ENCODE measurements around the gene COG8. TPM values are rescaled to one million over a fixed set of nuclear protein-coding genes. Genes with fewer than 3 reads are reported as not detected.

Gene COG8
- total and polyA plus RNA-seq, 2 donors (not counting 3 experiments of a cell fraction or from before 2014, with no cell fraction given), result 29.0 to 31.6 TPM

GRCh38 chr16:69378760-69379159 is 39.4 kb upstream of the COG8 start:
- H3K9ac ChIP-seq (replicated peaks; ENCODE audit: extremely low read depth, insufficient read depth, low read length), result peak overlapping the region; percentile 33
- no peak for TF ChIP-seq POLR2AphosphoS5 (IDR thresholded peaks at IDR 0.05; ENCODE audit: insufficient read depth, low read depth, low read length)
- TF ChIP-seq, protein P1, sequence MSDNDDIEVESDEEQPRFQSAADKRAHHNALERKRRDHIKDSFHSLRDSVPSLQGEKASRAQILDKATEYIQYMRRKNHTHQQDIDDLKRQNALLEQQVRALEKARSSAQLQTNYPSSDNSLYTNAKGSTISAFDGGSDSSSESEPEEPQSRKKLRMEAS (IDR thresholded peaks at IDR 0.05; ENCODE audit: insufficient read depth, insufficient read length), result no peak
- TF ChIP-seq FOS (IDR thresholded peaks at IDR 0.05; ENCODE audit: borderline replicate concordance, insufficient read depth, low read length), result peak; percentile 73
- no peak for TF ChIP-seq POLR2A (IDR thresholded peaks at IDR 0.05; ENCODE audit: low read depth, low read length)
- no peak for TF ChIP-seq CTCF (IDR thresholded peaks at IDR 0.05; ENCODE audit: extremely low read depth in 1 of 2, insufficient read depth in 1 of 2, low read depth in 1 of 2, low read length in 2 of 2)
- TF ChIP-seq JUN (IDR thresholded peaks at IDR 0.05; ENCODE audit: borderline replicate concordance, insufficient read depth, insufficient read length, low read depth), result peak; percentile 48
- peak; percentile 61 for TF ChIP-seq GATA2 (IDR thresholded peaks at IDR 0.05; ENCODE audit: insufficient read depth, insufficient read length, low read depth, low read length)
- TF ChIP-seq MYC (IDR thresholded peaks at IDR 0.05; ENCODE audit: low read depth, low read length), result no peak
- no peak for TF ChIP-seq EZH2 (IDR thresholded peaks at IDR 0.05; ENCODE audit: borderline replicate concordance, low read depth, low read length, severe bottlenecking)
- no peaks in the 10 kb centered on the region for H3K27me3 ChIP-seq (ENCODE audit: control insufficient read depth in 2 of 2, insufficient read depth in 2 of 2, low read length in 2 of 2)
- H2AFZ ChIP-seq (ENCODE audit: low read depth, low read length), result no peak overlapping the region
- peak; percentile 79 for DNase-seq (ENCODE audit: low read depth, low spot score)
- ChIA-PET POLR2A (interaction anchor here (0.6 to 0.8 kb wide), 4 partner anchors 34 to 348 kb away, joined by 4 to 12 read pairs (median 6); partner anchors contain the start of gene NQO1), CTCF (interaction anchor here (0.6 to 1.6 kb wide), 7 partner anchors 14 to 297 kb away, joined by 3 to 16 read pairs (median 4); no protein-coding TSS in a partner anchor)
- no peak for FAIRE-seq
- peaks cover 25% of the 10 kb centered on the region for H3K4me1 ChIP-seq (ENCODE audit: control insufficient read depth, extremely low read depth, insufficient read depth, low read length)
- no peak overlapping the region for H3K4me3 ChIP-seq (replicated peaks in 1 of 3; ENCODE audit: insufficient read depth in 1 of 3, low read depth in 1 of 3, low read length in 3 of 3)
- peaks cover 13% of the 10 kb centered on the region for H3K79me2 ChIP-seq (ENCODE audit: control insufficient read depth, insufficient read depth, low read length)
- peaks cover 4 to 5% of the 10 kb centered on the region in 2 experiments for H3K36me3 ChIP-seq (ENCODE audit: control insufficient read depth in 2 of 2, extremely low read depth in 1 of 2, insufficient read depth in 2 of 2, low read length in 2 of 2)
- BruUV-seq (replicated peaks), result no TSS peak
- H3K4me2 ChIP-seq (ENCODE audit: insufficient read depth, low read length), result peak overlapping the region; percentile 23
- peaks cover 4% of the 10 kb centered on the region for H4K20me1 ChIP-seq (replicated peaks; ENCODE audit: control insufficient read depth, extremely low read depth, insufficient read depth, low read length)
- H3K9me1 ChIP-seq (replicated peaks; ENCODE audit: control insufficient read depth, extremely low read depth, insufficient read depth, low read length), result no peaks in the 10 kb centered on the region
- dilution Hi-C loops (cut with MboI; ENCODE audit: extremely low pct_ligation_motif_present, low sequenced_read_pairs), result no loop called here
- no peaks in the 10 kb centered on the region for H3K9me3 ChIP-seq (replicated peaks; ENCODE audit: control insufficient read depth, insufficient read depth, low read length)
- H3K27ac ChIP-seq (ENCODE audit: insufficient read depth, low read depth, low read length), result peak overlapping the region; percentile 78
- intact Hi-C loops (cut with micrococcal nuclease), result no loop called here

All from endothelial cell of umbilical vein (primary cell).